Measurements from ENCODE around the gene NPEPL1.

Gene NPEPL1

GRCh38 chr20:58712806-58713731 is 20.5 kb downstream of the NPEPL1 start:
- no peak for DNase-seq (ENCODE audit: low read depth)
- H3K4me3 ChIP-seq (ENCODE audit: low read depth, low read length), result no peak overlapping the region
- TF ChIP-seq, protein P1, sequence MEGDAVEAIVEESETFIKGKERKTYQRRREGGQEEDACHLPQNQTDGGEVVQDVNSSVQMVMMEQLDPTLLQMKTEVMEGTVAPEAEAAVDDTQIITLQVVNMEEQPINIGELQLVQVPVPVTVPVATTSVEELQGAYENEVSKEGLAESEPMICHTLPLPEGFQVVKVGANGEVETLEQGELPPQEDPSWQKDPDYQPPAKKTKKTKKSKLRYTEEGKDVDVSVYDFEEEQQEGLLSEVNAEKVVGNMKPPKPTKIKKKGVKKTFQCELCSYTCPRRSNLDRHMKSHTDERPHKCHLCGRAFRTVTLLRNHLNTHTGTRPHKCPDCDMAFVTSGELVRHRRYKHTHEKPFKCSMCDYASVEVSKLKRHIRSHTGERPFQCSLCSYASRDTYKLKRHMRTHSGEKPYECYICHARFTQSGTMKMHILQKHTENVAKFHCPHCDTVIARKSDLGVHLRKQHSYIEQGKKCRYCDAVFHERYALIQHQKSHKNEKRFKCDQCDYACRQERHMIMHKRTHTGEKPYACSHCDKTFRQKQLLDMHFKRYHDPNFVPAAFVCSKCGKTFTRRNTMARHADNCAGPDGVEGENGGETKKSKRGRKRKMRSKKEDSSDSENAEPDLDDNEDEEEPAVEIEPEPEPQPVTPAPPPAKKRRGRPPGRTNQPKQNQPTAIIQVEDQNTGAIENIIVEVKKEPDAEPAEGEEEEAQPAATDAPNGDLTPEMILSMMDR (IDR thresholded peaks at IDR 0.05; ENCODE audit: low read depth, low read length, missing control alignments), result no peak

- no peak for DNase-seq (ENCODE audit: low read depth)
- TF ChIP-seq, protein P1 (IDR thresholded peaks at IDR 0.05; ENCODE audit: low read depth, low read length, missing control alignments), result no peak
- H3K4me3 ChIP-seq (ENCODE audit: low read depth, low read length), result no peak overlapping the region
Measured at GRCh38 chr20:58713801-58714339, 21.3 kb downstream of the NPEPL1 start.

GRCh38 chr20:58714340-58714922 is 21.8 kb downstream of the NPEPL1 start:
- DNase-seq (ENCODE audit: low read depth), result no peak
- no peak overlapping the region for H3K4me3 ChIP-seq (ENCODE audit: low read depth, low read length)
- TF ChIP-seq, protein P1 (IDR thresholded peaks at IDR 0.05; ENCODE audit: low read depth, low read length, missing control alignments), result no peak

DNA sequence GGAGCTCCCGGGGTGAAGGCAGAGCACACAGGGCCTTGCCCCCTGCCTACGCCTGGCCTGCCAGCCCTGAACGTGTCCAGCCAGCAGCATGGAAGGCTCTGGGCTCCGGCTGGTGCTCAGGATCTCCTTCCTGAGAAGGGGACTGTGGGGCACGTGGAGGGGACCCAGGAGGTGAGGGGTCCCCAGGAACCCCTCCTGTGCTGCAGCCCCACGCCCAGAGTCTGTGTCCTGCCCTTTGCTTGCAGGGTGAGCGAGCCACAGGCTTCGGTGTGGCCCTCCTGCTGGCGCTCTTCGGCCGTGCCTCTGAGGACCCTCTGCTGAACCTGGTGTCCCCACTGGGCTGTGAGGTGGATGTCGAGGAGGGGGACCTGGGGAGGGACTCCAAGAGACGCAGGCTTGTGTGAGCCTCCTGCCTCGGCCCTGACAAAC is 22.3 kb downstream of the NPEPL1 start:
- H3K4me3 ChIP-seq (ENCODE audit: low read depth, low read length), result no peak overlapping the region
- no peak for DNase-seq (ENCODE audit: low read depth)
- TF ChIP-seq, protein P1 (IDR thresholded peaks at IDR 0.05; ENCODE audit: low read depth, low read length, missing control alignments), result no peak

DNA sequence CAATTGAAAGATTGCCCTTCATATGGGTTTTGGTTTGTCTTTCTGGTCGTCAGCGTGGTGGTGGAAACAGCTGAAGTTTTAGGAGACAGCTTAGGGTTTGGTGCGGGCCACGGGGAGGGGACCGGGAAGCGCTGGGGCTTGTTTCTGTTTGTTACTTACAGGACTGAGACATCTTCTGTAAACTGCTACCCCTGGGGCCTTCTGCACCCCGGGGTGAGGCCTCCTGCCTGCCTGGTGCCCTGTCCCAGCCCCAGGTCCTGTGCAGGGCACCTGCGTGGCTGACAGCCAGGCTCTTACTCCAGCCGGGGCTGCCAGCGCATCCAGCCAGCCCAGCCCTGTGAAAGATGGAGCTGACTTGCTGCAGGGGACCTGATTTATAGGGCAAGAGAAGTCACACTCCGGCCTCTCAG is 22.8 kb downstream of the NPEPL1 start:
- H3K4me3 ChIP-seq (ENCODE audit: low read depth, low read length), result no peak overlapping the region
- DNase-seq (ENCODE audit: low read depth), result no peak

GRCh38 chr20:58715801-58716475 is 23.3 kb downstream of the NPEPL1 start:
- TF ChIP-seq, protein P1 (IDR thresholded peaks at IDR 0.05; ENCODE audit: low read depth, low read length, missing control alignments), result no peak
- DNase-seq (ENCODE audit: low read depth), result no peak
- no peak overlapping the region for H3K4me3 ChIP-seq (ENCODE audit: low read depth, low read length)

More for the DNA sequence above, 22.8 kb downstream of the NPEPL1 start:
- TF ChIP-seq, protein P1 (IDR thresholded peaks at IDR 0.05; ENCODE audit: low read depth, low read length, missing control alignments), result no peak

All from GM12864 (cell line).